ENCODE data around the gene ZFP92. TPM values are rescaled to one million over a fixed set of nuclear protein-coding genes. Genes with fewer than 3 reads are reported as not detected.

ZFP92 gene
- total RNA-seq, 1 experiment from 2014 or later, result 0.08 TPM

DNA sequence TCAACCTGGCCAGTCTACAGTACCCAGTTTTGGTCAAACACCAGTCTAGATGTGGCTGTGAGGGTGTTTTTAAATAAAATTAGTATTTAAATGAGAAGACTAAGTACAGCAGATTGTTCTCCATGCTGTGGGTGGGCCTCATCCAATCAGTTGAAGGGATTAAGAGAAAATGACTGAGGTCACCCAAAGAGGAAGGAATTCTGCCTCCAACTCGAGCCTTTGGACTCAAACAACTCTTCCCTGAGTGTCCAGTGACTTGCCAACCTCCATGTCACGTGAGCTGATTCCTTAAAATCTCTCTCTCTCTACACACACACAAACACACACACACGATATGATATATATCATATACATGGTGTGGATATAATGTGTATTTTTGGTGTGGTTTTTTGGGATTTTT lies 24.6 kb downstream of the ZFP92 start:
- DNase-seq (ENCODE audit: low read depth), result no peak

DNA sequence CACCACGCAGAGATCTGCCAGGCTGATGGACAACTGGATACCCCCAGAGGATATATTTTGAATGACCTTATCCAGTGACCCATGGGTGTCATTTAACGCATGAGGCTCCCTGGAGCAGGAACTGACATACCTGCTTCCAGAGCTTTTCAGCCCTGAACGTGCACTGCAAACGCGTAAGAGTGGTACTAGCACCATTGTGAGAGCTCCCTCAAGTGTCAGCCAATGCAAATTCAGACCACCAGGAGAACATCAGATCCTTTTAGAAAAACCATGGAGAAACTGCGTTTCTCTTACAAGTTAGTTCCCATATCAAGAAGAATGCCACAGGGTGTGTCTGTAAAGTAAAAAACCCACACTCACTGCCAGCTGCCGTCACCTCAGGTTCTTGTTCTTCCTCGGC lies 27.3 kb downstream of the ZFP92 start:
- DNase-seq (ENCODE audit: low read depth), result peak; percentile 11

DNA sequence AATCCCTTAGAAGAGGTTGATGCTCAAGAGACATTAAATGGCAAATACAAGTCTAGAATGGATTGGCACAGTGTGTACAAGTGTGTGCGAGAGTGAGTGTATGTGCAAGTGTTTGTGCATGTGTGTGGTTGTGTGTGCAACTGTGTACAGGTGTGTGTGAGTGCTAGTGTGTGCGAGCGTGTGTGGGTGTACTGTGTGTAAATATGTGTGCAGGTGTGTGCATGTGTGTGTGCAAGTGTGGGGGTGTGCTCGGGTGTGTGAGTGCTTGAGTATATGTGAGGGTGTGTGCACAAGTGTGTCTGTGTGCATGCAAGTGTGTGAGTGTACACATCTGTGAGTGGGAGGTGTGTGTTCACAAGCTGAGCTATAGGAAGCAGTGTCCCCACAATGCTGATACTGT lies 28.7 kb downstream of the ZFP92 start:
- no peak for DNase-seq (ENCODE audit: low read depth)

DNA sequence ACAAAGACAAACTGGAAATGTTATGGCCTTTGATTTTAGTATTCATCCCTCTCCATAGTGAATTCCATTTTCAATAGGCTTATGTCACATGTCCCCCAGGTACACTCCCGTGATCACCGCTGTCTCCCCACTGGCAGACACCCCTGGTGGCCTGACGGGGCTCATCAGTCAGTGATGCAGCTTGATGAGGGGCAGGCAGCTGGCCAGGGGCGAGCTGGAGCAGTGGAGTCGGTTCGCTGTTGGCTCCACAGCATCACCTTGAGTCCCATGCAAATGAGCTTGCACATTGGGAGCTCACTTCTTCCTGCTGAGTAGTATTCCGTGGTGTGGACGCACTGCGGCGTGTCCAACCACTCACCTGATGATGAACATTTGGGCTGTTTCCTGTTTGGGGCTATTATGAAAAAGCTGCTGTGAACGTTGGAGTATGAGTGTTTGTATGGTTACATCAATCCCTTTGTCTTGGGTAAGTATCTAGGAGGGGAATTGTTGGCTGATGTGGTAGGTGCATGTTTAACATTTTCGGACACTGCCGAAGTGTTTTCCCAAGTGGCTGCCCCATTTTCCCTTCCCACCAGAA lies 29.4 kb downstream of the ZFP92 start:
- DNase-seq (ENCODE audit: low read depth), result no peak

DNA sequence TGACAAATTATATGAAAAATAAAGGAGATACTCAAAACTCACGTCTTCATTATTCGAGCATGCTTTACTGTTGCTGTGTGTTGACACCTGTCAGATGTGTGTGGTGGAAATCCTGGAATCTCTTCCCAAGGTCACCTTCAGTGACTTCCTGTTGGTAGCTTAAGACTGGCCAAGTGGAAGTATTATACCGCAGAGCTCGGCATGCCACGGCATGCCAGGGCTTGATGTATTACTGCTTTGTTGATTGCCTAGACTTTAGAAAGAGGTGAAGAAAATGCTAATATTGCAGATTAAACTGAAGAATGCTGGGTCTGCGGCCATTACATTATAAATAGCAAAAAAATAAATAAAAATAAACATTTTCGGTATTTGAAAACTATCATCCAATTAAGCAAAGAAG lies 30.0 kb downstream of the ZFP92 start:
- no peak for DNase-seq (ENCODE audit: low read depth)

DNA sequence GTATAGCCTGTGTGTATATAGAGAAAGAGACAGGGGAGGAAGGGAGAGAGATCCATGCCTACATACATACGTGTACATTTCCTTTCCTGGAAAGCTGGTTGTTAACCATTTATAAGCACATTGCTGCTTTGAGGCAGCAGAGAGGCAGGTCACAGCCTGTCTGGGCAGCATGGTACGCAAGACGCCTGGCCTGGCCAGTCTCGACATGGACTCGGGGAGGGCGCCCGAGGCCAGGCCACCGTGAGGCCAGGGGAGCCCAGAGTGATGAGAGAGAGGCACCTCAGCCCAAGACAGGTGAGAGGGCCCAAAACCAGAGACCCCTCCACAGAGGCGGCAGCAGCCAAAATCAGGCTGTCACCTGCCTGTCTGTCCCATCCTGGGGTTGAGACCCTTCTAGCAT lies 30.7 kb downstream of the ZFP92 start:
- DNase-seq (ENCODE audit: low read depth), result no peak

DNA sequence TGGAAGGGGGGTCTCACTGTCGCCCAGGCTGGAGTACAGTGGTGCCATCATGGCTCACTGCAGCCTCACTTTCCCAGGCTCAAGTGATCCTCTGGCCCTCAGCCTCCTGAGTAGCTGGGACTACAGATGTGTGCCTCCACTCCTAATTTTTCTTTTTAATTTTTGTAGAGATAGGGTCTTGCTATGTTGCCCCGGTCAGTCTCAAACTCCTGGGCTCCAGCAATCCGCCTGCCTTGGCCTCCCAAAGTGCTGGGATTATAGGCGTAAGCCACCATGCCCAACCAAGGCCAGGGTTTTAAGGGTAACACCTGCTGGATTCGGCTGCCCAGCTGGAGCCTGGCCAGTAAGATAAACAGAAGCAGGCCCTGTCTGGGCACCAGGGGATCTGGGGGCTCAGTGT lies 31.2 kb downstream of the ZFP92 start:
- no peak for DNase-seq (ENCODE audit: low read depth)

DNA sequence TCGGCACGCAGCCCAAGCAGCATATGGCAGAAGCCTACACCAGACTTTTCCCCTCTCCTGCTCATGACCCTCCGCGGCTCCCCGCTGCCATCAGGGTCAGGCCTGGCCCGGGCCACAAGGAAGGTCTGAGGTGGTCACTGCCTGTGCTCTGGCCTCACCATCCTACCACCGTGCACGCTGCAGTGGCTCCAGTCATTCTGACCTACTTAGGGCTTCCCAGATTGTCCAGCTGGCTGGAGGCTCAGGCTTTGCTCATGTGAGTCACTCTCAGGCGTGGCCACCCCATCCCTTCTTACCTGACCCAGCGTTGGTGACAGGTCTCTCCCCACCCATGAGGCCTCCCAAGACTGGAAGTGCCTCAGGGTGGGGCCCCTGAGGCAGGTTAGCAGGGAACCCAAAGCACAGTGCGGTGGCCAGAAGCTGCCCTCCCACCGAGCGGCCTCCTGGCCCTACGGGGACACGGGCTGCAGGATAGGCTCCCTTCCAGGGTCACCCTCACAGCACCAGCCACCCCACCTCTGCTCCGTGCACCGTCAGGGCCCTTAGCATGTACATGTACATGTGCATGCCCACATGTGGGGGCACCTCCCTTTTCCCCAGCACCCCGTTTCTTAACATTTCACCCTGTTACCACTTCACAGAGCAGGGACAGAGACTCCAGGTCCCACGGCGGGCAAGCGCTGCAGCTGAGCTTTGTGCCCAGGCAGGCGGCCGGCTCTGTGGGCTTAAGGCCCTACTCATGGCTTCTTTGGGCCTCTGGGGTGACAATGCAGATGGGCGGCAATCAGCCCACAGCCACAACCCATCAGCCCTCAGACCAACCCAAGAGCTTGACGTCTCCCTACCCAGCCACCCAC lies 32.4 kb downstream of the ZFP92 start:
- DNase-seq (ENCODE audit: low read depth), result no peak

DNA sequence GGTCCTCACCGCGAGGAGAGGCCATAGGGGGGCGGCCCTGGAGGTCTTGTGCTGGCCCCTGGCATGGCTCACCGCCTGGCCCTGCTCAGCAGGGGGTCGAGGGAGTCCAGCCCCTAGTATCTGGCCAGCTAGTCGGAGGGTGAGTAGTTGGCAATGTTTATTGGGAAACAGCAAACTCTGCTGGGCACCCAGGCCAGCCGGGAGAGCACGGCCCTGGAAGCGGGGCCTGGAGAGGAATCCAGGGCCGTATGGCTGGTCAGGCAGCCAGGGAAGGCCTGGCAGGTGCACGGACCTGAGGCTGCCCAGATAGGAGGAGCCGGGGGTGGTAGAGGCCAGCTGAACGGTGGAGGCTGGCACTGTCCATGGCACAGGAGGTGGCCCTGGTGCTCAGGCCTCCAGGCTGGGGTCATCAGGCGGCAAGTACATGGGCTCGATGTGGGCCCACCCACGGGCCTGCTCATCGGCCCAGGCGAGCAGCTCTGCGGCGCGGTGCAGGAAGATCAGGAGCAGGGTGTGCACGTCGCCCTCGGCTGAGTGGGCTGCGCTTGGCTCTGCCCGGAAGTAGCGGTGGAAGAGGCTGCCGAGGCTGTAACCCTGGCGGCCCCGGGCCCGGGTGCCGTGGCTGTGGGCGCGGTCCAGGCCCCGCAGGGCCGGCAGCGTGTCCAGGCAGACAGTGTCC lies 33.2 kb downstream of the ZFP92 start:
- no peak for DNase-seq (ENCODE audit: low read depth)

DNA sequence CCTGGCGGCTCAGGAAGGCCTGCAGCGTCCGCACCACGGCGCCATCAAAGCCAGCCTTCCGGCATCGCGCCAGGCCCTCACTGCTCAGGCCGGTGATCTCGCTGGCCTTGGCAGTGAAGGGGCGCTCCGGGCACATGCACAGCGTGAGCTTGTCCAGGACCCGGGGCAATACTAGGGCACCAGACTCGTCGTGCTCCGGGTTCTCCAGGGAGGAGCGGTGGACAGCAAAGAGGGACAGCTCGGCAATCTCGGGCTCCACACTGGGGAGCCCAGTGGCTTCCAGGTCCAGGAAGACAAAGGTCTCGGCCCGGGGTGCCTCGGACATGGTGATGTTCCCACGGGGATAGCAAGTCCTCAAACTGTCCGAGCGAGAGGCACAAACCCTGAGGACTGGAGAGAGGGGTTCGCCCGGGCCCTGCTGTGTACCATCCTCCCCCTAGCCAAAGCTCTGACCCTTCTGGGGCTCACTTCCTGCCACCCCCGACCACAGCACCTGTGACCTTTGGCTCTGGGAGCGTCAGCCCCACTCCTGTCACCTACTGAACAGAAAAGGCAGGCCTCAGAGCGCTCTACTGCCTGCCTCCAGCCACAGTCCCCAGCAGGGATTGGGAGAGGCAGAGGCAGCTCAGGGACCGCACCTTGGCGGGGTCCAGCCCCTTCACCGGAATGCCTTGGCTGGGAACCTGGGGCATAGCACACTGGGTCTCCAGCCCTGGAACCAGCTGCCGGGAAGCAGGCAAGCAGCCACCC lies 34.0 kb downstream of the ZFP92 start:
- no peak for DNase-seq (ENCODE audit: low read depth)

DNA sequence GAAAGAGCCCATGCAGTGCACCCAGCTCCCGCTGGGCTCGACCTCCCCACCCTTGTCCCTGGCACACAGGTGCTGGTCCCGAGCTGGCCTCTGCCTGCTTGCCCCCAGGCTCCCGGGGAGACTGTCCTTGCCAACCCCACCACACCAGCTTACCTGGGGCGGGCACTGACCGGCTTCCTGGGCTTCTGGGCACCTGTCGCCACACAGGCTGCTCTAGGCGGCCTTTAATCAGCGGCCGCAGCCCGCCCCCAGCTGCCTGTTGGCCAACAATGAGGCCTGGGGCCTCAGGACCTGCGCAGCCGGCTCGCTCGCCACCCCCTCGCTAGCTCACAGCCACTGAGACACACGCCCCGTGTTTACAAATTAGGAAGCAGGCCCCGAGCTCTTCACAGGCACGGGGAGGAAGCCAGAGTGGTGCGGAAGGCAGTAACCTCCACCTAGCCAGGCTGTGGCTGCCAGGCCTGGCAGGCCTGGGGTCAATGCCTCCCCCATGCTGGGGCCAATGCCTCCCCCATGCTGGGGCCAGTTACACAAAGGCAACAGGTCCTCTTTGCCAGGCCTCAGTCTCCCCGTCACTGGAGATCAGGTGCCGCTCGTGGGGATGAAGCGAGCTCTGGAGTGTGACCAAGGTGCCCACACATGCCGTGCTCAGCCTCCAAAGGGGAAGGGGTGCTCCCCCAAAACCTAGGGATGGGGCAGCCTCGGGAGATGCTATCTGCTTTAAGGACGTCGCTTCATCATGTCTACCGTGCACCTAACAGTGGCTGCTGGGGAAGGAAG lies 34.8 kb downstream of the ZFP92 start, which contains the start of gene TREX2:
TREX2 (minus strand) TSS at position 201 of the 780 bp plus-strand sequence. CDS start 626 bp downstream, outside the sequence.
- DNase-seq (ENCODE audit: low read depth), result no peak

DNA sequence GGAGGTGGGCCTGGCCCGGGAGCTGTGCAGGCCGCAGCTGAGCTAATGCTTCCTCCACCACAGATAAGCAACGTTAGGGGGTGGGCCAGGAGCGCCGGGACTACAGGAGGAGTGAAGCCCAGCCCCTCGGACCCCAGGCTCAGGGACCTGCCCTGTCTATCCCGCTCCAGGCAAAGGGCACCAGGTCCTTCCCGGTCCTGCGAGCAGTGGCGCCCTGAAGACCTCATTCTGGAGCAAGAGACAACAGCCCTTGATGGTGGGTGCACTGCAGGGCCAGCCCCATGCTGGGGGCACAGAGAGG lies 35.3 kb downstream of the ZFP92 start:
- DNase-seq (ENCODE audit: low read depth), result no peak

DNA sequence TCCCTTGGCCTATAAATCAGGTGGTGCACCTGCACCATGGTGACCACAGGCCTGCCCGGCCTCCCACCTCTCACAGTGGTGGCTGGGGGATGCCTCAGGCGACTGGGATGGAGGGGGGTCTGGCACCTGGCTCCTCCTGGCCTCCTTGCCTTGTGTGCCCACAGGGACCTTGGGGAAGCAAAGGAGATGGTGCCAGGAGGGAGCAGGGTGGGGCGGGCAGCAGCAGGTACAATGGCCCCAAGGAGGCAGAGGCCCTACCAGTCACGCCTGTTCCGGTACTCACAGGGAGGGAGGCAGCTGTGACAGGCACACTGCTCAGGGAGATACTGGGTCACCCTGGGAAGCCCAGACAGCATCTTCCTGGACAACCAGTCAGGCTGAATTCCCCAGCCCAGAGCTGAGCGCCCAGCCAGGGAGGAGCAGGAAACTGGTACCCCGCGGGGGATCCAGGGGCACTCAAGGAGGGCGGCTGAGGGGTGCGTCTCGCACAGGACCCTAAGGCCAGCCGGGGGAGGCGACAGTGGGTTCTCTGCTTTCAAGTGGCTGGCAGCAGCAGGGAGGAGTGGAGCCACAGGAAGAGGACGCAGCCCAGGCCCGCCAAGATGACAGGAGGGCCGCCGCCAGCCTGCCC lies 35.8 kb downstream of the ZFP92 start:
- DNase-seq (ENCODE audit: low read depth), result no peak

DNA sequence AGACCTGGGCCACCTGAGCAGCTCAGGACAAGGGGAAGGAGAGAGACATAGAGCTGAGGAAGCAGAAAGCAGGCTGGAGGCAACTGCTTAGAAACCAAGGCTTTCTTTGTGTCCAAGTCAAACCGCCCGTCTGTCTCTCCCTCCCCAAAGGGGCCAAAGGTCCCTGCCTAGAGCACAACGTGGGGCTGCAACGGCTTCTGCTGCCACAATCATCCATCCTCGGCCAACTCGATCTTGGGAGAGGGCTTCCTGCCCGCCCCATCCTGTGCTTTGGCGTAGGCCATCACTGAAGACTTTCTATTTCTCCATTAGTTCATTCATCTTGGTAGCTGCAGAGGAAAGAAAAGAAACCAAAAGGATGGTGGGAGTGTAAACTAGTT lies 36.3 kb downstream of the ZFP92 start:
- no peak for DNase-seq (ENCODE audit: low read depth)

DNA sequence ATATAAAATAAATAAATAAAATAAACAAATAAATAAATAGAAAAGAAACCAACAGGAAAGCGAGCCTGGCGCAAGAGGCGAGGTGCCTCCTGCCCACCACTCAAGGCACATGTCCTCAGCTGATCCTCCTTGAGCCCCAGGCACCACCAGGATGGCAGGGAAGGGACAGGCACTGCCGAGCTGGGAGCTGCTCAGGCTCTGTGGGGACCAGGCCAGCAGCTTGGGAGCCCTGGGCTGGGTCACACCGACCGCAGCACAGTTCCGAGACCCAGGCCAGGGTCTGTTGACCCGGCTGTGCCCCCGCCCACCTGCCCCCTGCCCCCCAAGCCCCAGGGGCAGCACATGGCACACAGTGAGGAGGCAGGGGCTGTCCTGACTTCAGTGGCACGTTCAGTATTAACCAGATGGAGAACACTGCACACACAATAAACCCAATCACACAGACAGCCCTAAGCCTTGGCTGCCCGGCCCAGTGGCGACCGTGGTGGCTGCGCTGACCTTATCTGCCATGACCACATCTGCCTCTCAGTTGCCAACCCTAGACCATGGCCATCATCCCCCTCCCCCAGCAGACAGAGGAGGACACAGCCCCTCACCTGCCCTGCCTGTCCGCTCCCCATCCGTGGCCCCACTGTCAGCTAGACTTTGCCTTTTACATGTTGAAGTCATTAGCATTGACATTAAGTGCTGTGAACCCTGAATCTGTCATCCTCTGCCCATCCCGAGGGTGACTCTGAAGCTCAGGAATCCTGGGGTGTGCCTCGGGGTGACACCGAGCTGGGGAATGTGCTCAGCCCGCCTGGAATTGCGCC lies 37.5 kb downstream of the ZFP92 start:
- no peak for DNase-seq (ENCODE audit: low read depth)

DNA sequence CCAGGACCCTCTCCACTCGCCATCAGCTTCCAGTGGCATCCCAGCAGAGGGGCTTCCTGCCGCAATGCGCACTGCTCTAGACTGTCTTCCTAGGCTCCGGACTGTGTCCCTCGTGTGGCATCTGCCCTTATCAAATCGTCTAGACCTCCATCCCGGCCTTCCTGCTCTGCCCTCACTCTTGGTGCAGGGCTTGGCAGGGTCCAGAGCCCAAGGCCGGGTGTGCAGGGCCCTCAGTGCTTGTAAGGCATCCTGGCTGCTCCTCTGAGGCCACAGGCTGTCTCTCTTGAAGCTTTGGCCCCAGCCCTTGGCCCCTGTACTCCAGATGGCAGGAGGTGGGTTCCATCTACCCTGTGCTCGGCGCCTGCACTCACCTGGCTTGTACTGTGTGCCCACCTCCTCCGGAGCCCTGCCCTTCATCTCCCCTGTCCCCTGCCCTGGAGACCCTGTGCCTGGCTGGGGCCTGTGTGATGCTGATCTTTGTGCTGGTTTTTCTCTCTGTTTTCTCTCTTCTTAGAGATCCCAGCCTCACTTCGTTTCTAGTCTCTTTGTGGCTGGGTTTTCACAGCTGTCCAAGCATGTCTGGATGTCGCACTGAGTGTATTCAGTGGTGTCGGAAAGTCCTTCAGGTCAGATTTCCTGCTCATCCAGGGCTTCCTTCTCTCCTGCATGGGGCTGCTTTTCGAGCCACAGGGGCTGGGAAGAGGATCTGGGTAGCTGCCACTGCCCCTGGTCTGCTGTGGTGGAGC lies 38.3 kb downstream of the ZFP92 start:
- no peak for DNase-seq (ENCODE audit: low read depth)

DNA sequence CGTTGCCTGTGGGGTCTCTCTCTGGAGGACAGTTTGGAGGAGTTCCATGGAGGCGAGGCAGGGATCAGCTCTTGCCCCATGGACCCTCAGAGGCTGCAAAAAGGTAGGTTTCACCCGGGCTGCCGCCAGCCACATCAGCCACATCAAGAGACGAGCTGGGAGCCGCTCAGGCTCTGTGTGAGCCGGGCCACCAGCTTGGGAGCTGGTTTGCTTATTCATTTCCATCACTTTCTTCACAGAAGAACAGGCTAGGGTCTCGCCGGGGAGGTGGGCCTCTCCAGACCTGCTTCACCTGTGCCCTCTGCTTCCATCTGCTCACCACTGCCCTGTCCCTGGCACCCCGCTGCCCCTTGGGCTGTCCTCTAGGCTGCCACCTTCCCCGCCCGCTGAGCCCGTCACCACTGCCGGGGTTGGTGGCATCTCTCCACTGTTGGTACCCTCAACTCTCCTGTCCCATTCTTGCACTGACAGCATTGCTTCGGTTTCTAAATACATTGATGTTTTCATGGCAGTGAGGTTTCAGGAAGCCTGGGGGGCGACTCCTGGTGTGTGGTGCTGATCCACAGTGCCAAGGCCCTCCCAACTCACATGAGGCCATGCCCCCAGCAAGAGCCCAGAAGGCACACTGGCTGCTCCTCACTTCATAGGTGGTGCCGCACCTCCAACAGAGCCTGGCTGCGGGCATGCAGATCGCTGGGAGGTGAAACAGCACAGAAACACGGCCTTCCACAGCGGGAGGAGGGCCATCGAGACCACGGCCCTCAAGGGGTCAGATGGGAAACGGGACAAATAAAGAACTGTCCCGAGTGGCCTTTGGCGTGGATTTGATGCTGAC lies 39.1 kb downstream of the ZFP92 start:
- no peak for DNase-seq (ENCODE audit: low read depth)

DNA sequence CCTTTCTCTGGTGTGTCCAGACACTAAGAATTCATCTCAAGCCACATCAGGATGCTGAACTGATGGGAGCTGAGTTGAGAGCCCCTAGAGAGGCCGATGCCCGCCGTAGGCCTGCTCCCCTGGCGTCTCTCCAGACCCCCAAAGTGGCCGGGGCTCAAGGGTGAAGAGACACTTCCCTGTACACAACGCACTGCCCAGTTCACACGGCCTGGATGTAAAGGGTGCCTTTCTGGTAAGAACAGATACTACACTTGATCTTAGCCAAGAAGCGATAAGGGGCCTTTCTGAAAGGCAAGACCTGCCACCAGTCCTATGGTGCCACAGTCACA lies 39.6 kb downstream of the ZFP92 start:
- no peak for DNase-seq (ENCODE audit: low read depth)
